KOPT-K1 (cell line): ENCODE measurements around the gene LY6G5B.
"Not testable (repeated sequence)": the region's sequence is repeated elsewhere in the genome, so short reads cannot be mapped to it uniquely, and the experiment has no call there.

Source experiments
- H3K27ac ChIP-seq: fragments of 200-600 bp; sonication (generic); 2 replicates; pipeline ENCODE4 v1.5.1; 2016; ENCODE audit warnings: antibody characterized with exemption, mild to moderate bottlenecking, low read depth, low read length; ENCODE audit not compliant: poor library complexity, severe bottlenecking
- H3K36me3 ChIP-seq: fragments of 200-600 bp; sonication (generic); 2 replicates; pipeline ENCODE4 v1.5.1; 2017; ENCODE audit warnings: antibody characterized with exemption, mild to moderate bottlenecking, low read length, moderate library complexity; ENCODE audit not compliant: insufficient read depth
- H3K9me3 ChIP-seq: fragments of 200-600 bp; sonication (generic); 2 replicates; pipeline ENCODE4 v1.5.1; 2017; ENCODE audit warnings: antibody characterized with exemption, low read length, mild to moderate bottlenecking; ENCODE audit not compliant: insufficient read depth, poor library complexity, severe bottlenecking

The LY6G5B gene

DNA sequence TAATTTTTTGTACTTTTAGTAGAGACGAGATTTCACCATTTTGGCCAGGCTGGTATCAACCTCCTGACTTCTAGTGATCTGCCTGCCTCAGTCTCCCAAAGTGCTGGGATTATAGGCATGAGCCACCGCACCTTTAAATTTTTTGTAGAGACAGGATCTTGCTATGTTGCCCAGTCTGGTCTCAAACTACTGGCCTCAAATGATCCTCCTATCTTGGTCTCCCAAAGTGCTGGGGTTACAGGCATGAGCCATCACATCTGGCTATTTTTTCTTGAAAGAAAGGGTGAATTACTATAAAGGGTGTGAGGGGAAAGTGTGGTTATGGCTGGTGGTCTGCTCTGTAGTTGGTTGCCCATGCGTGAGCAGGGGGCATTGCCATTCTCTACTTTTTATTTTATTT lies 38.4 kb downstream of the LY6G5B start:
- Histone ChIP-seq H3K9me3 (no peaks in the 10 kb centered on the region), H3K27ac (no peak overlapping the region), H3K36me3 (no peaks in the 10 kb centered on the region)

- not testable (repeated sequence) for H3K27ac ChIP-seq, H3K9me3 ChIP-seq, H3K36me3 ChIP-seq
Measured at GRCh38 chr6:31709157-31709556, 39.4 kb downstream of the LY6G5B start.

DNA sequence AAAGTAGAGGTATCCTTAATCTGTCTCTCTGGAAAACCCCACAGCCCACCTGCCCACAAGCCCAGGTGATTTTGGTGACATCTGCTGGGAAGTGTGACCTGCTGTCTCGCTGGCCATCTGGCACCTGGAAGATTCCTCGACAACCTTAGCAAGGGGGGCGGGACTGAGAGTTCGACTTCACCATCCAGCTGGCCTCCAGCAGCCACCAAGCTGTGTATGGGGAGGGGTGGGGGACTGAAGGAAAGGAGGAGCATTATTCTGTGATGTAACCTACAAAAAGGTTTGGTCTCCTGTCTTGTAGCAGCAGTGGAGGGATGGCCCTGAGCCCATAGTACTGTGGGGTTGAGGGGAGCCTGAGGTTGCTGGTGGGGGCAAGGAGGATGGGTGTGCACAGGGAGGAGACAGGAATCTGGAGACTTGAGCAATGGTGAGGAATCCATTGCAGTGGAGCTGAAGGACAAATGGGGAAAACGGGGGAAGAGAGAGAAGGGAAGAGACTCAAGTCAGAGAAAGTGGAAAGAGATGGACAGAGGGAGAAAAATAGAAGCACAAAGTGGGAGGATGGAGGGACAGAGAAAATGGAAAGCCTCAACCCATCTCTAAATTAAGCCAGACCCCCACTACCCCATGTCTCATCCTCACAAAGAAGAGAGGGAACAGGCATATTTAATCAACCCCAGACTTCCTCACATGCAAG lies 40.9 kb downstream of the LY6G5B start:
- no peaks in the 10 kb centered on the region for H3K36me3 ChIP-seq
- no peaks in the 10 kb centered on the region for H3K9me3 ChIP-seq
- no peak overlapping the region for H3K27ac ChIP-seq

DNA sequence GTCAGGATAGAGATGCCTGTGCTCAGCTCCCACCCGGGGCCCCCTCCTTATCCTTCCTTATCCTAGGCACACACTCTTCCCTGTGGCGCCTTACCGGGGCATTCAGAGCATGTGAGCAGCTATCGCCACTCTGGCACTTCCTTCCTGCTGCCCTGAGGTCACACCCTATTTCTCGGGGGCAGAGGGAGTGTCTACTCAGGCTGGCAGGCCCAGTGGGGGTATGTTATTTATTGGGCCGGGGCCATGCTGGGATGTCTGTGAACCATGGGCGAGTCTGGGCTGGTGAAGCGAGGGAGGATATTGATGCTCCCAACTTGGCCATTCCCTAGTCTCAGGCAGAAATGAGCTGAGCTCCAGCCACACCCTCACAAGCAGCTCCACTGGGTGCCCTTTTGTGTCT lies 41.5 kb downstream of the LY6G5B start:
- Histone ChIP-seq H3K27ac (no peak overlapping the region), H3K9me3 (no peaks in the 10 kb centered on the region)

DNA sequence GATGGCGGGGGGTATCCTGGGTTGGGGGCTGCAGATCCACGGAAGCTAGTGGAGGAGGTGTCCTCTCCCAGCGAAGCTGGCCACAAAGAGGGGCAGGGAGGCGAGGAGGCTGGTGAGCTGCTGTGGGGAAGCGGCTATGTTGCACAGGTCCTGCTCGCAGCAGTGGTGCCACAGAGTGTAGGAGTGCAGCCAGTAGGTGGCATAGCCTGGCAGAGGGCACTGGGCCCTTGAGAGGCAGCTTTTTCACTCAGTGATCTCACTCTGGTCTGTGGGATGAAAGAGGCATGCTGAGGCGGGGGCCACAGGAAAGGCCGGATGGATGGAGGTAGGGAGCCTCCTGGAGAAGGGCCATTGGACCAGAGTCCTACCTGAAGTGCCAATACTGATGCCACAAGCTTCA lies 42.5 kb downstream of the LY6G5B start:
- Histone ChIP-seq H3K27ac (no peak overlapping the region), H3K36me3 (no peaks in the 10 kb centered on the region), H3K9me3 (no peaks in the 10 kb centered on the region)

More for the DNA sequence above, 41.5 kb downstream of the LY6G5B start:
- no peaks in the 10 kb centered on the region for H3K36me3 ChIP-seq

GRCh38 chr6:31713465-31713864 lies 43.7 kb downstream of the LY6G5B start:
- peak overlapping the region; percentile 11 for H3K27ac ChIP-seq
- H3K9me3 ChIP-seq = no peaks in the 10 kb centered on the region
- no peaks in the 10 kb centered on the region for H3K36me3 ChIP-seq

- H3K36me3 ChIP-seq = no peaks in the 10 kb centered on the region
- peak overlapping the region; percentile 11 for H3K27ac ChIP-seq
- no peaks in the 10 kb centered on the region for H3K9me3 ChIP-seq
Measured at GRCh38 chr6:31713991-31714684, 44.4 kb downstream of the LY6G5B start.

DNA sequence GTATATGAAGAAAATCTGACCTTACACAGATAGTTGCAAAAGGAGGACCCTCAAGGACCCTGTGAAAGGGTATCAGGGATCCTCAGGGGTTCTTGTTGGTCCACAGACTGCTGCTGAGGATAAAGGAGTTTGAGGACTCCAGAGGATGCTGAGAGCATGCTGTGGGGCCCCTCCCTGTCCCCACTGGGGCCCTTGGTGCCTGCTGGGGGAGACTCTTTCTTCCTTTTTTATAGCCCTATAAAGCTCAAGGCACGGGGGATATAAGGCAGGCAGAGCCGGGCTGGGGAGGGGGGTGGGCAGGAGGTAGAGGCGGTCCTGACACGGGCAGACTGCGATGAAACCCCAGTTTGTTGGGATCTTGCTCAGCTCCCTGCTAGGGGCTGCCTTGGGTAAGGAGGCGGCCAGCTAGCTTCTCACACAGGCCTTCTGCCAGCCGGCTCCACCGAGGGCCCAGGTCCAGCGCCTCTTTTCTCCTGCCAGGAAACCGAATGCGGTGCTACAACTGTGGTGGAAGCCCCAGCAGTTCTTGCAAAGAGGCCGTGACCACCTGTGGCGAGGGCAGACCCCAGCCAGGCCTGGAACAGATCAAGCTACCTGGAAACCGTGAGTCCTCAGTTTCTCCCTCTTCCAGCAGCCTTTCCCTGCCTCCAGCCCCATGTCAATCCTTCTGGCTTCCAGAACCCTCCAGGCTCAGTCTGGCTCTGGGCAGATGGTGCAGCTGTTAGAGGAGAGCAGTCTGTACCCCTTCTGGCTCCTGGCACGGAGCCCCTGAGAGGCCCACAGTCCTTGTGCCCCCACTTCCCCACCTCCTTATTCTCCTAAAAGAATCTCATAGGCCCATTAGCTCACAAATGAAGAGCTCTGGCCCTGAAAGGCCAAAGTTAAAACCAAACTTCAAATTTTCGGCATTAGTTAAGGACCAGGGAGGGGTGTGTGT lies 45.5 kb downstream of the LY6G5B start, which contains the start of gene LY6G6D:
TSS of gene LY6G6D (plus strand) at position 327 of the 937 bp plus-strand sequence. CDS start at position 335, 8 bp downstream.
- Histone ChIP-seq H3K36me3 (no peaks in the 10 kb centered on the region), H3K27ac (peak within 1 kb of the TSS; percentile 11)

GRCh38 chr6:31717499-31718222 lies 47.9 kb downstream of the LY6G5B start:
- H3K9me3 ChIP-seq = no peaks in the 10 kb centered on the region
- no peaks in the 10 kb centered on the region for H3K36me3 ChIP-seq
- H3K27ac ChIP-seq = no peak overlapping the region

More for the DNA sequence above, 45.5 kb downstream of the LY6G5B start, which contains the start of gene LY6G6D:
- no peaks in the 10 kb centered on the region for H3K9me3 ChIP-seq

- H3K36me3 ChIP-seq = no peaks in the 10 kb centered on the region
- no peaks in the 10 kb centered on the region for H3K9me3 ChIP-seq
- H3K27ac ChIP-seq = no peak overlapping the region
Measured at GRCh38 chr6:31718265-31718664, 48.5 kb downstream of the LY6G5B start.

DNA sequence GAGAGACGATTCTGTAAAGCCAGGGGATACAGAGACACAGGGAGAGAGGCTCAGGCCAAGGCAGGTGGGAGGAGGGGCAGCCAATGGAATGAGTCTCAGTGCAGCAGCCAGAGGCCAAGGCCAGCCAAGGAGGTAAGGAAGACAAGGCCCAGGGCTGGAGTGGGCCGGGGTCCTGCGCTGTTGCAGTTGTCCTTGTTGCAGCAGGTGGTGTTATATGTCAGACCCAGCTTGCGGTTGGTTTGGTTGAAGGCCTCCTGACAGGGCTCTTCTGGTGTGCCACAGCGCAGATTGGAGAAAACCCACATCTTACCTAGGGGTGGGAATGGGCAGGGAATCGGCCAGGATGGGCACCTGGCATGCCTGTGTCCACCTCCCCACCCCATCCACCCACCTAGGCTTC lies 49.2 kb downstream of the LY6G5B start:
- no peaks in the 10 kb centered on the region for H3K9me3 ChIP-seq
- no peak overlapping the region for H3K27ac ChIP-seq
- H3K36me3 ChIP-seq = no peaks in the 10 kb centered on the region

GRCh38 chr6:31720196-31720770 lies 50.5 kb downstream of the LY6G5B start:
- Histone ChIP-seq H3K9me3 (no peaks in the 10 kb centered on the region), H3K36me3 (no peaks in the 10 kb centered on the region), H3K27ac (no peak overlapping the region)

DNA sequence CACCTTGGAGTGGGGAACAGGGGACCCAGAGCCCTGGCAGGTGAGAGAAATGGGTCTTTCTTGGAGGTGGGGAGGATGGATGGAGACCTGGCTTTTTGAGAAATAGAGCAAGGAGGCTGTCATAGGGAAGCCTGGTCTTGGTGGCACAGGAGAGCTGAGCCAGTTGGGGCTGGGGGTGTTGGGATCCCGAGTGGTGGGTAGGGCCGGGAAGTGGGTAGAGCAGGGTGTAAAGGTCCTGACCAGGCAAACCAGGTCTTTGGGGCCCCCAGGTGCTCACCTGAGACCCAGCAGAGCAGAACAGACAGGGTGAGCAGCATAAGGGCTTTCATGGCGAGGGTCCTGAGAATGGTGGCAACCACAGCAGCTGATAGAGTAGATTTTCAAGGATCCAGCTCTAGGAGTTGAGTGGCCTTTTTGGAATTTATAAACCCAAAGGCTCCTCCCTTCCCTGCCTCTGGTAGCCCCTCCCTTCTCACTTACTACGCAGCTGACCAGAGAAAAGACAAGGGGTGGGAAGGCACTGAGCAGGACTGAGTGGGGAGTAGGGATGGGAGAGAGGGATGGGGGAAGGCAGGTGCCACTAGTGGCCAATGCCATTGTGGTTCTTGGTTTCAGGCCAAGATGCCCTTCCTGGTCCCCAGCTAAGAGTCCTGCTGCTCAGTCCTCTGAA lies 51.7 kb downstream of the LY6G5B start, which contains the start of gene LY6G6C:
TSS of gene LY6G6C (minus strand) at position 396 of the 670 bp plus-strand sequence. CDS start at position 329, 67 bp downstream.
- peaks cover 3% of the 10 kb centered on the region; the same call in 1 of the 2 replicates for H3K36me3 ChIP-seq
- H3K9me3 ChIP-seq = no peaks in the 10 kb centered on the region
- H3K27ac ChIP-seq = no peak within 1 kb of the TSS

DNA sequence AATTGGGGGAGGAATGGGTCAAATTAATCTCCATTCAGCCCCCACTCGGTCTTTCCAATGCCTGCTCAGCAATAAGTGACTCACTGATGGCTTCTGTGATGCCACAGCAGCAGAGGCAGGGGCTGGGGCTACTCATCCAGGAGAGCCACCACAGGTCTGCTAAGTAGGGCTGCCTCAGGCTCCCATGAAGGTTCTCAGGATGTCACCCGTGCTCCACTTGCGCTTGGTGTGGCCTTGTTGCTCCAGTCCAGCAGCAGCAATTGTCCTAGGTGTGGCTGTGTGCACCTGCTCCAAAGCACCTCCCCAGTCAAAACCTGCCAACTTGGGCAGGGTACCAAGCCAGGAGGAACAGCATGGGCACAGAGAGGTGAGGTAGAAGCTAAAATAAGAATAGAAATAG lies 52.4 kb downstream of the LY6G5B start:
- Histone ChIP-seq H3K36me3 (peaks cover 10% of the 10 kb centered on the region), H3K9me3 (no peaks in the 10 kb centered on the region), H3K27ac (no peak overlapping the region)
